ENCODE results near the gene MOB4.

The MOB4 gene

GRCh38 chr2:197504000-197504399, 11.9 kb upstream of the MOB4 start:
- Histone ChIP-seq H2AFZ (ENCODE audit: insufficient read depth, low read length, poor library complexity) (no peak overlapping the region), H2BK12ac (ENCODE audit: low read length) (no peak overlapping the region), H3K23ac (ENCODE audit: low read length) (no peak overlapping the region), H4K91ac (ENCODE audit: low read depth, low read length) (no peak overlapping the region), H3K14ac (ENCODE audit: low read length) (no peak overlapping the region), H3K4me1 (ENCODE audit: control insufficient read depth in 1 of 2, insufficient read depth in 2 of 2, low read length in 2 of 2) (no peaks in the 10 kb centered on the region), H3K27ac (ENCODE audit: low read depth, low read length) (no peak overlapping the region), H2BK120ac (ENCODE audit: insufficient read depth, low read length, poor library complexity) (no peak overlapping the region), H3K9ac (ENCODE audit: low read length) (no peak overlapping the region), H3K79me2 (ENCODE audit: control insufficient read depth, insufficient read depth, low read length, poor library complexity) (peaks cover 15% of the 10 kb centered on the region), H2AK5ac (ENCODE audit: low read length) (no peak overlapping the region), H3K27me3 (ENCODE audit: insufficient read depth, low read length) (no peaks in the 10 kb centered on the region), H2BK5ac (ENCODE audit: low read depth, low read length, poor library complexity) (no peak overlapping the region), H3K79me1 (ENCODE audit: low read length) (peaks cover 11% of the 10 kb centered on the region), H4K12ac (ENCODE audit: low read depth, low read length) (no peak overlapping the region), H3K4ac (ENCODE audit: low read depth, low read length) (no peak overlapping the region), H3K4me2 (ENCODE audit: low read length) (no peak overlapping the region), H3K36me3 (ENCODE audit: control insufficient read depth in 1 of 2, insufficient read depth in 2 of 2, low read length in 2 of 2) (peaks cover 9 to 11% of the 10 kb centered on the region in 2 experiments), H3K9me3 (ENCODE audit: insufficient read depth, low read depth, low read length) (no peaks in the 10 kb centered on the region), H3K18ac (ENCODE audit: low read length) (no peak overlapping the region), H4K8ac (ENCODE audit: low read depth, low read length) (no peak overlapping the region), H3K4me3 (ENCODE audit: low read depth, low read length) (no peak overlapping the region)
- DNase-seq: no peak
- WGBS (ENCODE audit: extremely low coverage, insufficient coverage, insufficient read length): no CpG with 5 or more reads among the region's 2 CpGs

- no peak overlapping the region for H3K4ac ChIP-seq (ENCODE audit: low read depth, low read length)
- no peak overlapping the region for H3K14ac ChIP-seq (ENCODE audit: low read length)
- no peak overlapping the region for H2BK12ac ChIP-seq (ENCODE audit: low read length)
- no peak overlapping the region for H3K18ac ChIP-seq (ENCODE audit: low read length)
- no peak overlapping the region for H4K12ac ChIP-seq (ENCODE audit: low read depth, low read length)
- WGBS (ENCODE audit: extremely low coverage, insufficient coverage, insufficient read length): no CpG with 5 or more reads among the region's 6 CpGs
- H2AFZ ChIP-seq (ENCODE audit: insufficient read depth, low read length, poor library complexity): no peak overlapping the region
- no peak overlapping the region for H4K91ac ChIP-seq (ENCODE audit: low read depth, low read length)
- H2BK5ac ChIP-seq (ENCODE audit: low read depth, low read length, poor library complexity): no peak overlapping the region
- no peak for DNase-seq
- H2AK5ac ChIP-seq (ENCODE audit: low read length): no peak overlapping the region
- H3K4me2 ChIP-seq (ENCODE audit: low read length): no peak overlapping the region
- no peak overlapping the region for H3K23ac ChIP-seq (ENCODE audit: low read length)
- no peak overlapping the region for H2BK120ac ChIP-seq (ENCODE audit: insufficient read depth, low read length, poor library complexity)
- H3K4me1 ChIP-seq (ENCODE audit: control insufficient read depth in 1 of 2, insufficient read depth in 2 of 2, low read length in 2 of 2): no peaks in the 10 kb centered on the region
- H3K4me3 ChIP-seq (ENCODE audit: low read depth, low read length): no peak overlapping the region
- peaks cover 9 to 11% of the 10 kb centered on the region in 2 experiments for H3K36me3 ChIP-seq (ENCODE audit: control insufficient read depth in 1 of 2, insufficient read depth in 2 of 2, low read length in 2 of 2)
- no peaks in the 10 kb centered on the region for H3K9me3 ChIP-seq (ENCODE audit: insufficient read depth, low read depth, low read length)
- H3K9ac ChIP-seq (ENCODE audit: low read length): no peak overlapping the region
- H3K79me2 ChIP-seq (ENCODE audit: control insufficient read depth, insufficient read depth, low read length, poor library complexity): peaks cover 10% of the 10 kb centered on the region
- H4K8ac ChIP-seq (ENCODE audit: low read depth, low read length): no peak overlapping the region
- no peaks in the 10 kb centered on the region for H3K27me3 ChIP-seq (ENCODE audit: insufficient read depth, low read length)
- H3K27ac ChIP-seq (ENCODE audit: low read depth, low read length): no peak overlapping the region
- H3K79me1 ChIP-seq (ENCODE audit: low read length): peaks cover 7% of the 10 kb centered on the region
These were observed 11.4 kb upstream of the MOB4 start for GRCh38 chr2:197504512-197504911.

GRCh38 chr2:197506658-197507057, 9.2 kb upstream of the MOB4 start:
- Histone ChIP-seq H3K79me1 (ENCODE audit: low read length) (no peaks in the 10 kb centered on the region), H3K9me3 (ENCODE audit: insufficient read depth, low read depth, low read length) (no peaks in the 10 kb centered on the region), H3K4me1 (ENCODE audit: control insufficient read depth in 1 of 2, insufficient read depth in 2 of 2, low read length in 2 of 2) (no peaks in the 10 kb centered on the region), H3K27ac (ENCODE audit: low read depth, low read length) (no peak overlapping the region), H3K14ac (ENCODE audit: low read length) (no peak overlapping the region), H2AFZ (ENCODE audit: insufficient read depth, low read length, poor library complexity) (no peak overlapping the region), H3K4me3 (ENCODE audit: low read depth, low read length) (no peak overlapping the region), H3K79me2 (ENCODE audit: control insufficient read depth, insufficient read depth, low read length, poor library complexity) (peaks cover 1% of the 10 kb centered on the region), H3K4ac (ENCODE audit: low read depth, low read length) (no peak overlapping the region), H3K18ac (ENCODE audit: low read length) (no peak overlapping the region), H3K4me2 (ENCODE audit: low read length) (no peak overlapping the region), H4K8ac (ENCODE audit: low read depth, low read length) (no peak overlapping the region), H4K91ac (ENCODE audit: low read depth, low read length) (no peak overlapping the region), H2BK12ac (ENCODE audit: low read length) (no peak overlapping the region), H2BK5ac (ENCODE audit: low read depth, low read length, poor library complexity) (no peak overlapping the region), H4K12ac (ENCODE audit: low read depth, low read length) (no peak overlapping the region), H3K23ac (ENCODE audit: low read length) (no peak overlapping the region), H3K9ac (ENCODE audit: low read length) (no peak overlapping the region), H2AK5ac (ENCODE audit: low read length) (no peak overlapping the region), H3K27me3 (ENCODE audit: insufficient read depth, low read length) (no peaks in the 10 kb centered on the region), H3K36me3 (ENCODE audit: control insufficient read depth in 1 of 2, insufficient read depth in 2 of 2, low read length in 2 of 2) (peaks cover 9 to 11% of the 10 kb centered on the region in 2 experiments), H2BK120ac (ENCODE audit: insufficient read depth, low read length, poor library complexity) (no peak overlapping the region)
- no peak for DNase-seq
- no CpG with 5 or more reads among the region's 5 CpGs for WGBS (ENCODE audit: extremely low coverage, insufficient coverage, insufficient read length)

- no peak for DNase-seq
These were observed 2.0 kb upstream of the MOB4 start for GRCh38 chr2:197513915-197514314.

More at GRCh38 chr2:197513915-197514314, 2.0 kb upstream of the MOB4 start:
- Histone ChIP-seq H3K27ac (ENCODE audit: low read depth, low read length) (no peak overlapping the region), H3K14ac (ENCODE audit: low read length) (no peak overlapping the region), H3K79me1 (ENCODE audit: low read length) (peaks cover 9% of the 10 kb centered on the region), H2AK5ac (ENCODE audit: low read length) (no peak overlapping the region), H2BK12ac (ENCODE audit: low read length) (no peak overlapping the region), H3K27me3 (ENCODE audit: insufficient read depth, low read length) (no peaks in the 10 kb centered on the region), H2BK5ac (ENCODE audit: low read depth, low read length, poor library complexity) (no peak overlapping the region), H3K9me3 (ENCODE audit: insufficient read depth, low read depth, low read length) (peaks cover 4% of the 10 kb centered on the region), H4K12ac (ENCODE audit: low read depth, low read length) (no peak overlapping the region), H4K91ac (ENCODE audit: low read depth, low read length) (no peak overlapping the region), H3K23ac (ENCODE audit: low read length) (no peak overlapping the region), H3K18ac (ENCODE audit: low read length) (no peak overlapping the region), H3K4me2 (ENCODE audit: low read length) (no peak overlapping the region), H2AFZ (ENCODE audit: insufficient read depth, low read length, poor library complexity) (no peak overlapping the region), H3K4me1 (ENCODE audit: control insufficient read depth in 1 of 2, insufficient read depth in 2 of 2, low read length in 2 of 2) (no peaks in the 10 kb centered on the region), H3K4me3 (ENCODE audit: low read depth, low read length) (no peak overlapping the region), H4K8ac (ENCODE audit: low read depth, low read length) (no peak overlapping the region), H3K4ac (ENCODE audit: low read depth, low read length) (no peak overlapping the region), H3K9ac (ENCODE audit: low read length) (no peak overlapping the region), H3K36me3 (ENCODE audit: control insufficient read depth in 1 of 2, insufficient read depth in 2 of 2, low read length in 2 of 2) (peaks cover 3 to 4% of the 10 kb centered on the region in 2 experiments), H3K79me2 (ENCODE audit: control insufficient read depth, insufficient read depth, low read length, poor library complexity) (peaks cover 8% of the 10 kb centered on the region), H2BK120ac (ENCODE audit: insufficient read depth, low read length, poor library complexity) (no peak overlapping the region)
- WGBS (ENCODE audit: extremely low coverage, insufficient coverage, insufficient read length): no CpG with 5 or more reads among the region's 5 CpGs
